Loucy (cell line): Measurements from ENCODE around the gene OR6J1.

Experiments
- CTCF ChIP-seq: fragments of 200-600 bp; sonication (generic); conservative IDR thresholded peaks from 2 replicates; pipeline ENCODE4 v1.5.1; 2014; ENCODE audit warnings: mild to moderate bottlenecking, antibody characterized with exemption, low read length
- EZH2phosphoT487 ChIP-seq: fragments of 200-600 bp; IDR thresholded peaks from 2 replicates; pipeline ENCODE4 v1.6.1; 2018; ENCODE audit warnings: antibody characterized with exemption, mild to moderate bottlenecking, moderate library complexity, borderline replicate concordance

DNA sequence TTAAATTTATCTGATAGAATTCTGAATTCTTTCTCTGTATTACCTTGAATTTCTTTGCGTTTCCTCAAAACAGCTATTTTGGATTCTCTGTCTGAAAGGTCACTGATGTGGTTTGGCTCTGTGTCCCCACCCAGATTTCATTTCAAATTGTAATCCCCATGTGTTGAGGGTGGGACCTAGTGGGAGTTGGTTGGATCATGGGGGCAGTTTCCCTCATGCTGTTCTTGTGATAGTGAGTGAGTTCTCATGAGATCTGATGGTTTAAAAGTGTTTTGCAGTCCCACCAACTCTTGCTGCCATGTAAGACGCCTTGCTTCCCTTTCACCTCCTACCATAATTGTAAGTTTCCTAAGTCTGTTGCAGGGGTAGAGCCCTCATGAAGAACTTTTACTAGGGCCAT, 34.1 kb upstream of the OR6J1 start:
- TF ChIP-seq CTCF = no peak
- no peak for TF ChIP-seq EZH2phosphoT487
